HG03108 (cell line): ENCODE data around the gene UGT2B10.
"Not testable (repeated sequence)": the region's sequence is repeated elsewhere in the genome, so short reads cannot be mapped to it uniquely, and the experiment has no call there.

ENCODE experiments used
- ATAC-seq: cut with Tn5 transposase; IDR thresholded peaks from one replicate; pipeline ENCODE4 v1.9.1; 2021; ENCODE audit warnings: moderate library complexity; ENCODE audit not compliant: unreplicated experiment

UGT2B10 gene

GRCh38 chr4:68815617-68816409 is at the start of gene UGT2B10:
Gene UGT2B10 (plus strand): TSS chr4:68815994. CDS start chr4:68816020, 26 bp downstream.
- ATAC-seq = not testable (repeated sequence)

DNA sequence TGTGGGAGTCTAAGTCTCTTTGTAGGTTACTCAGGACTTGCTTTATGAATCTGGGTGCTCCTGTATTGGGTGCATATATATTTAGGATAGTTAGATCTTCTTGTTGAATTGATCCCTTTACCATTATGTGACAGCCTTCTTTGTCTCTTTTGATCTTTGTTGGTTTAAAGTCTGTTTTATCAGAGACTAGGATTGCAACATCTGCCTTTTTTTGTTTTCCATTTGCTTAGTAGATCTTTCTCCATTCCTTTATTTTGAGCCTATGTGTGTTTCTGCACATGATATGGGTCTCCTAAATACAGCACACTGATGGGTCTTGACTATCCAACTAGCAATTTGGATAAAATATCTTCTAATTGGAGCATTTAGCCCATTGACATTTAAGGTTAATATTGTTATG is 44.0 kb upstream of the UGT2B10 start:
- not testable (repeated sequence) for ATAC-seq

GRCh38 chr4:68773699-68774098 is 42.1 kb upstream of the UGT2B10 start:
- ATAC-seq = no peak

DNA sequence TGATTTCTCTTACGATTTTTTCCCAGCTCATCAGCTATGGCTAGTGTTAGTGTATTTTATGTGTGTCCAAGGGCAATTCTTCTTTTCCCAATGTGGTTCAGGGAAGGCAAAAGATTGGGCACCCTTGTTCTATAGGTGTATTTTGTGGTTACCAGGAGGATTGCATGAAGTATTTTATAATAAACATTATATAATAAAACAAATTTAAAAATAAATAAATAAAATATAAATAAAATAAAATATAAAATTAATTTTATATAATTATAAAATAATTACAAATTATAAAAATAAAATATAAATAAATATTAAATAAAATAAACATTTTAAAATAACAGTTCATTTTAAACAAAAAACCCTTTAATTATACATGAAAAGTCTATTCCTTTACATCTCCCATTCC is 35.6 kb upstream of the UGT2B10 start:
- ATAC-seq = no peak

DNA sequence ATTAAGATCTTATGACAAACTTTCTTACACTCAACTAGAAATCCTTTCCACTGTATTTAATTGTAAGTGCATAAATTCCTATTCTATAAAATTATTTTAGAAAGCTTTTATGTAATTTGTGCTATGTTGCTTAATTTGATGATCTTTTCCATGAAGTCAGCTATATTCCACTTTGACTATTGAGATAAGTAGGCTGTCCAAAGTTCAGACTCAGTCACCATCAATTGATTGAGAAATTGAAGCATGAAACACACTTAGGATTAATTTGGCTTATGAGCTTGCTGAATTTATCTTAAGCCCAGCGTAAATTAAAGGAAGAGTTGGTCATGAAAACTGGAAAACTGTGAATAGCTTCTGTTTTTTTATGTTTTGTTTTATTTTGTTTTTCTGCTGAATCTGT is 18.7 kb upstream of the UGT2B10 start:
- no peak for ATAC-seq

GRCh38 chr4:68797618-68798017 is 18.2 kb upstream of the UGT2B10 start:
- no peak for ATAC-seq

DNA sequence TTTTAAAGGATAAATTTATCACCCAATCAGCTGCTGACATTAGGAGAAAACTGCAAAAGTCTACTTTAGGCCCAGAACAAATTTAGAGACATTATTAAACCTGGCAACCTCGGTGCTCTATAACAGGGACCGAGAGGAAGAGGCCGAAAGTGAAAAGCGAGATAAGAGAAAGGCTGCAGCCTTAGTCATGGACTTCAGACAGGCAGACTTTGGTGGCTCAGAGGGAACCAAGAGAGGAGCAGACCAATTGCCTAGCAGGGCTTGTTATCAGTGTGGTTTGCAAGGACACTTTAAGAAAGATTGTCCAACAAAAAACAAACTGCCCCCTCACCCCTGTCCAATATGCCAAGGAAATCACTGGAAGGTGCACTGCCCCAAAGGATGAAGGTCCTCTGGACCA is 12.8 kb upstream of the UGT2B10 start:
- no peak for ATAC-seq

GRCh38 chr4:68808060-68808459 is 7.7 kb upstream of the UGT2B10 start:
- ATAC-seq = no peak

DNA sequence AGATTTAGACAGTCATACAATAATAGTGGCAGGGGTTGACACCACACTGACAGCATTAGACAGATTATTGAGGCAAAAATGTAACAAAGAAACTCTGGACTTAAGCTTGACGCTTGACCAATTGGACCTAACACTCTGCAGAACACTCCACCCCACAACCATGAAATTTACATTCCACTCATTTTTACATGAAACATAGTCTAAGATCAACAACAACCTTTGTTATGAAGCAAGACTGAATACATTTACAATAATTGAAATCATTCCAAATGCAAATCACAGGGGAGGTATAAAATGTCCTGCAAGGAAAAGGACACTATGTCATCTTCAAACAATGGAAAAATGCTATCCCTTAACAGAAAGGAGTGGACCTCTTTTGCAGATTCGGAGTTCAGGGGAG is 4.9 kb upstream of the UGT2B10 start:
- no peak for ATAC-seq

DNA sequence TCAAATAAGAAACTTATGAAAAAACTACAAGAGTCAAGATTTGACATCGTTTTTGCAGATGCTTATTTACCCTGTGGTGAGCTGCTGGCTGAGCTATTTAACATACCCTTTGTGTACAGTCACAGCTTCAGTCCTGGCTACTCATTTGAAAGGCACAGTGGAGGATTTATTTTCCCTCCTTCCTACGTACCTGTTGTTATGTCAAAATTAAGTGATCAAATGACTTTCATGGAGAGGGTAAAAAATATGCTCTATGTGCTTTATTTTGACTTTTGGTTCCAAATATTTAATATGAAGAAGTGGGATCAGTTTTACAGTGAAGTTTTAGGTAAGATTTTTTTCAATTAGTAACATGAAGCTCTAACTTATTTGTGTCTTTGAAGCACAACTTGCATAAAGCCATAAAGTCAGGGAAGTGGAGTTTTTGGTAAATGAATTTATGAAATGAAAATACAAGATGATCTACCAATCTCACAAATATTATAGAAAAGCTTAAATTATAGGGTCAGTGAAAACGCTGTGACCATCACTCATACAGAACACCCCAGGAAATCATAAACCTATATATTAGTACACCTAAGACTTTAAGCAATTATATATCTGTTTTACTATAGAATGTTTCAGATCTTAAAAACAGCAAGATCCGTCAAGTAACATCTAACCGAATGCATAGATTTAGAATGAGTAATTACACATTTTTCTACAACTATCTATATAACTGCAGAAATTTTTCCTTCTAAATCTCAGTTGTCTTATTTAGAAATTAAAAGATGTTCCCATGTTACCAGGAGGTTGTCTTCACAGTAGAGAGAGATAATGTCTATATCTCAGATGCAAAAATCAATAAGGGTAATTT is 844 bp downstream of the UGT2B10 start:
- ATAC-seq = not testable (repeated sequence)

DNA sequence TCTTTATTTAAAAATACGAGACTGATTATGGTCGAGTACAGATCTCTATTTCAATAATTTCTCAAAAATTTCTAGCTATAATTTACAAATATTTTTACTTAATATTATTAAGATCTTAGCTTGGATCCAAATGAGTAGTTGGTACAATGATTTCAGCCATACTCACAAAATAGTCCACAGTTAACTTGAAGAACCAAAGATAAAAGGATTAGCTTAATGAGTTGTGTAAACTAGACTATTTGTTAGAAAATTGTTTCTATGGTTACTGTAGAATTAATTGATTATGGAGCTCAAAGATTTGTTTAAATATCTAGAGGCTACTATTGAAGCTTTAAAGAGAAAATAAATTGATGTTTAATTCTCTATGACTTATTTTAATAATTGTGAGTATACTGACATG is 1.6 kb downstream of the UGT2B10 start:
- no peak for ATAC-seq

DNA sequence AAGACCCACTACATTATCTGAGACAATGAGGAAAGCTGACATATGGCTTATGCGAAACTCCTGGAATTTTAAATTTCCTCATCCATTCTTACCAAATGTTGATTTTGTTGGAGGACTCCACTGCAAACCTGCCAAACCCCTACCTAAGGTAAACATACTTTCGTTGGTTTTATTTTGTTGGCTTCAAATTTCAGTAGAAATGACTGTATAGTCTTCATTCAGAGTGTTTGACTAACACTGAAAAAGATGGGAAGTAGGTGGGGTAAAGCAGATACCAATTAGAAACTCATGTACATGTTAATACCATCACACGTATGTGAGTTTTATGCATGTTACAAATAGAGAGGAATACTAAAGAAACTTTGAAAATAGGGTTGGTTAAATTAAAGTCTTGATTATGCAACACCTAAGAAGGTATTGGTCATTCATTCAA is 2.3 kb downstream of the UGT2B10 start:
- ATAC-seq = not testable (repeated sequence)

DNA sequence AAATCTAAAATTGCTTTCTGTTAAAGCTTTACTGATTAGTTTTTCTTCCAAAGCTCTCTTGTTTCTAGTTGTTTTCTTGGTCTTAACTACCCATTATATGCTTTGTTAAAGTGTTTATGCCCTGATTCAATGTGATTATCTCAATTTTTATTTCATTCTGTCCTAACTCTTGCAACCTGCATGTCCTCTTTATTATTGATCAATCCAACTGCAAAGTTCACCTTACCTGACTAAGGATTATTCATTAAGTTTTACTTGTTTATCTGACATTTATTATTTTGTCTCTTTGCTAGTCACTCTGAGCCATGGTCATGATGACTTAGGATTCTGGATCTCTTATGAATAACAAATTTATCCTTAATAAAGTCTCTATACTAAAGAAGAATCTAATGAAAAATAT is 15.8 kb downstream of the UGT2B10 start:
- no peak for ATAC-seq

DNA sequence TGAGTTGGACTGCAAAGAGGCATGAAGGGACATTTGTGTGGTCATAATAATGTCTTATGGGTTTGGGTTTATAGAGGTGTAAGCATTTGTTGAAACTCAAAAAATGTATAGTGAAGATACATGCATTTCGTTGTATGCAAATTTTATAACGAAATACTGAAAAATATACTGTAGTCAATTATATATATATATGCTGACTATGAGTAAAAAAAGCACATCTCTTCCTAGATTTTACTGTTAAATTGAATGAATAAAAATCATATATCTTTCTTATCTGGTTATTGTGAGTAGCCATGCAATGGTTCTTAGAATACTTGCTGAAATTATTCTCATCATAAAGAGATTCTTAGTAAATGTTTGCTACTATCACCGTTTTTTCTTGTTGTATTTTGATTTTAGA is 34.5 kb downstream of the UGT2B10 start:
- ATAC-seq = no peak

DNA sequence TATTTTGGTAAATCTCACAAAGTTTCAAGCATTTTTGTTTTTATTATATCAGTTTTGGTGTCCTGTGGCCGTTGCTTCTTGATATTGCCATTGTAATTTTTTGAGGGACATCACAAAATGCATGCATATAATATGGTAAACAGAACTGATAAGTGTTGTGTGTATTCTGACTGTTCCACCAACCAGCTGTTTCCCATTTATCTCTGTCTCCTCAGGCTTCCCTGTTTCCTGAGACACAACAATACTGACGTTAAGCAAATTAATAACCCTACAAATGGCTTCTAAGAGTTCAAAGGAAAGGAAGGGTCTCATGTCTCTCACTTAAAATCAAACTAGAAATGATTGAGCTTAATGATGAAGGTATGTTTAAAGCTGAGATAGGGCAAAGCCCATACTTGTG is 40.0 kb downstream of the UGT2B10 start:
- no peak for ATAC-seq

DNA sequence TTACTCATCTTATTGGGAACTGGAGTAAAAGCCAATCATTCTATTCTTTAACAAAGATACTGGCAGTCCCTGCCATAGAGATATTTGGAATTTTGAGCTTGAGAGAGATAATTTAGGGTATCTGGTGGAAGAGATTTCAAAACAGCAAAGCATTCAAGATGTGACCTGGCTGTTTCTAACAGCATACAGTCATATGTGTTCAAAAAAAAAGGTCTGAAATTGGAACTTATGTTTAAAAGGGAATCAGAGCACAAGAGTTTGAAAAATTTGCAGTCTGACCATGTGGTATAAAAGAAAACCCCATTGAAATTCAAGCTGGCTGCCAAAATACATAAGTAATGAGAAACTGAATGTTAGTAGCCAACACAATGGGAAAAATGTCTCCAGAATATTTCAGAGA is 42.2 kb downstream of the UGT2B10 start:
- no peak for ATAC-seq

DNA sequence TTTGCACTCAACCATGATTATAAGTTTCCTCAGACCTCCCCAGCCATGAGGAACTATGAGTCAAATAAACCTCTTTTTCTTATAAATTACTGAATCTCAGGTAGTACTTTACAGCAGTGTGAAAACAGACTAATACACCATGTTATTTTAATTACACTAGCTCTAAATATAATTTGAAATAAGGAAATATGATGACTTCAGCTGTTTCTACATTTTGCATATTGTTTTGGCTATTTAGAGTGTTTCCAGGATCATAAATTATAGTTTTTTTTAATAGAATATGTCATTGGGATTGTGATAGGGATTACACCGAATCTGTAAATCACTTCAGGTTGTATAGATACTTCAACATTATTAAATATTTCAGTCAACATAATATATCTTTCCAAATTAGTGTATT is 43.9 kb downstream of the UGT2B10 start:
- ATAC-seq = no peak

DNA sequence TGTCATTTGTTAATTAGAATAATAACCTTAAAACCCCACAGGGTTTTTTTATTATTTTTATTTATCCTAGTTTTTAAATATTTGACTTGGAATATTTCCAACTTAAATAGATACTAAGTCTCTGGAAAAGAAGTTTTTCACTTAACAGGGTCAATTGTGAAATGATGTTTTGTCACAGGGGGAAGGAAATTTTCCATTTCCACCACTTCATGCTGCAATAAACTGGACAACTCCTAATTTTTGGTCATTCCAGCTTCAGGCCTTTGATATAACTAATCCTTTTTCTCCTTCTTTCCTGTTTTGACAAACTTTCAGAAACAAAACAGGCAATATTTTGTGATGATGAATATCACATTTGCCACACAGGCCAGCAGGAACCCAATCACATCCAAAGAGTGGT is 45.3 kb downstream of the UGT2B10 start:
- ATAC-seq = no peak

DNA sequence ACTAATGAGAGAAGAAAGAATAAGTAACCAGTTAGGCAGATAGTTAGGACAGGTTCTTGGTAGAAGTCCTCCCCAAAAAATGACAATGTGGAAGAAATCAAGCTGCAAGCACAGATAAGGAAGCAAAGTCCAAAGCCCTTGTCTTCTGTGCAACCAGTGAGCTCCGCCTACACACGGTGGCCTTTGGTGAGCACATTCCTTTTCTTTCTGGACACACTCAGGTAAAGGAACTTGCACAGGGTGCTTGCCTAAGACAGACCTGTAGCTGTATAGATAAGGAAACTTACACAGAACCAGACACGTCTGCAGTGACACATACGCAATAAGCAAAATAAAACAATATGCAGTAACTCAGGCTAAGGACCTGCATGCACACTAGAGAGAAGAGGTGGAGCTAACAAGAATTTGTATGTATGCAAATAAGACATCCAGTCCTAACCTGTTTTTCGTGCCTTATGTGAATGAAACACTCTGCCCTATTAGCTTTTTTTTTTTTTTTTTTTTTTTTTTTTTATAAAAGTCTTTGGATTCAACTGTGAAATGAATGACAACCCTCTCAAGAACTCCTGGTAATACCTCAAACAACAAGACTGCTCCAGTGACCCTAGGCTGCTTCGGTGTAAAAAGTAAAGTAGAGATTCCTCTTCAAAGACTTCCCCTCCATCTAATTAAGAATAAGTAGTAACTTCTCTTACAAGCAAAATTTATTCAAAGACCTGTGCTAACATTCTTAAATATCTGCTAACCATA is 48.8 kb downstream of the UGT2B10 start:
- no peak for ATAC-seq

- no peak for ATAC-seq
Measured at GRCh38 chr4:68865188-68865638, 49.4 kb downstream of the UGT2B10 start.

GRCh38 chr4:68865760-68866159 is 50.0 kb downstream of the UGT2B10 start:
- no peak for ATAC-seq
